ENCODE measurements around the gene MIF4GD.

- TF ChIP-seq ZNF24 (IDR thresholded peaks at IDR 0.05) (no peak), BMI1 (IDR thresholded peaks at IDR 0.05; ENCODE audit: borderline replicate concordance) (no peak), CTCF (IDR thresholded peaks at IDR 0.05 in 2 of 3, conservative IDR thresholded peaks at IDR 0.05 in 1 of 3; ENCODE audit: control insufficient read depth in 2 of 3, extremely low read depth in 1 of 3, insufficient read depth in 1 of 3, low read depth in 3 of 3, low read length in 3 of 3) (peak; percentile 8 to 25 (median 12); a peak in 2 of 6 replicates), YY1 (IDR thresholded peaks at IDR 0.05; ENCODE audit: low read depth, low read length) (no peak), PBX3 (IDR thresholded peaks at IDR 0.05; ENCODE audit: insufficient replicate concordance, low read depth, low read length) (no peak), MEF2A (IDR thresholded peaks at IDR 0.05; ENCODE audit: insufficient read depth, low read depth, low read length) (no peak), POLR2AphosphoS5 (IDR thresholded peaks at IDR 0.05; ENCODE audit: low read length) (peak; percentile 65; the same call in 1 of the 2 replicates), EZH2 (IDR thresholded peaks at IDR 0.05; ENCODE audit: borderline replicate concordance, control insufficient read depth, low read depth, low read length) (no peak), CHD2 (IDR thresholded peaks at IDR 0.05; ENCODE audit: borderline replicate concordance, low read depth, low read length) (no peak), BCLAF1 (IDR thresholded peaks at IDR 0.05) (no peak), POLR2A (IDR thresholded peaks at IDR 0.05; ENCODE audit: low read depth, low read length) (peak; percentile 64), NR2F1 (conservative IDR thresholded peaks at IDR 0.05) (no peak), ZBTB40 (IDR thresholded peaks at IDR 0.05; ENCODE audit: borderline replicate concordance) (no peak), E2F8 (IDR thresholded peaks at IDR 0.05; ENCODE audit: low read depth, partially characterized antibody) (no peak)
Observed at GRCh38 chr17:75271955-75272847, 1.2 kb upstream of the MIF4GD start.
